Activated CD4-positive, CD25-positive, alpha-beta regulatory T cell (primary cell): ENCODE data around the gene POLN.
A peak's percentile ranks its signal among the peaks of the same experiment; 100 is the strongest.

Source experiments
- DNase-seq, 4 experiments: peaks; one replicate each; lab custom pipeline; 2025; lab: John Stamatoyannopoulos, UW

Gene POLN

DNA sequence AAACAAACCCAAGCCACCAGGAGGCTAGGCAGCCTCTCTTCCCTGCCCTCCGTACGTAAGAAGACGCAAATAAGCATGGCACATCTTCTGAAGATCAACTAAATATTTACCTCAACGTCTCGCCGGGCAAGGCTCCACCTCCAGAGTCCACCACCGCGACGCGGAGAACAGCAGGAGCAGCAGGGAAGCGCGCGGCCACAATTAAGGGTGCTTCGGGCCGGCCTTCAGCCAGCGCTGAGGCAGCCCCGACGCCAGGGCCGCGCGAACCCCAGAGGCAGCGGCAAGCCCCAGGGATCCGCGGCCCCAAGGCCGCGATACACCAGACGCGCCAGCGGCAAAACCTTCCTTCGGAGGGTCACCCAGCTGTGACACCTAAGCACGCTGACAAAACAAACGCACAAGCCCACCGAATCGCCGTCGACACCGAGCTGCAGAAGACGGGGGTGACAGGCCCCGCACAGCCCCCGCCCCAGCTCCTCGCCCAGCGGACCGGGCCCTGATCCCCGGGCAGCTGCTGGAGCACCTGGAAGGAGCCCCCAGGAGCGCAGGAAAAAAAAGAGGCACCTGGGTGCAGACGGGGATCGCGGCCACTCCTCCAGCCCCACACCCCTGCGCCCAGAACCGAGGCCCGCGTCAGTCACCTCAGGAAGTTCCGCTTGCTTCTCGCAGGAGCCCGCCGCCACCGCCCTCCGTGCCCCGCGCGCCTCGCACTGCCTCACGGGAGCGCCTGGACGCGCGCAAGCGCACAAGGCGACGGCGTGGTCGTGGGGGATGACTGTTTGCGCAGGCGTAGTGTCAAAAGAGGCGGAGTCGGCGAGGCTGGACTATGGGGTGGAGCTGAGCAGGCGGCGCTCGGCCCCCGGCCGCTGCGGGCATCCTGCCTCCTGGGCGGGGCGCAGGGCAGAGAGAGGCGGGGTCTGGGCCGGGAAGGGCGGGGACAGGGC lies at the start of gene POLN, which contains the start of gene HAUS3:
TSS of gene POLN (minus strand) at position 712 of the 944 bp plus-strand sequence. CDS start 12,890 bp downstream, outside the sequence.
TSS of gene HAUS3 (minus strand) at position 712 of the 944 bp plus-strand sequence. CDS start 1,175 bp downstream, outside the sequence.
- peak; percentile 98 to 99 (median 98) for DNase-seq

DNA sequence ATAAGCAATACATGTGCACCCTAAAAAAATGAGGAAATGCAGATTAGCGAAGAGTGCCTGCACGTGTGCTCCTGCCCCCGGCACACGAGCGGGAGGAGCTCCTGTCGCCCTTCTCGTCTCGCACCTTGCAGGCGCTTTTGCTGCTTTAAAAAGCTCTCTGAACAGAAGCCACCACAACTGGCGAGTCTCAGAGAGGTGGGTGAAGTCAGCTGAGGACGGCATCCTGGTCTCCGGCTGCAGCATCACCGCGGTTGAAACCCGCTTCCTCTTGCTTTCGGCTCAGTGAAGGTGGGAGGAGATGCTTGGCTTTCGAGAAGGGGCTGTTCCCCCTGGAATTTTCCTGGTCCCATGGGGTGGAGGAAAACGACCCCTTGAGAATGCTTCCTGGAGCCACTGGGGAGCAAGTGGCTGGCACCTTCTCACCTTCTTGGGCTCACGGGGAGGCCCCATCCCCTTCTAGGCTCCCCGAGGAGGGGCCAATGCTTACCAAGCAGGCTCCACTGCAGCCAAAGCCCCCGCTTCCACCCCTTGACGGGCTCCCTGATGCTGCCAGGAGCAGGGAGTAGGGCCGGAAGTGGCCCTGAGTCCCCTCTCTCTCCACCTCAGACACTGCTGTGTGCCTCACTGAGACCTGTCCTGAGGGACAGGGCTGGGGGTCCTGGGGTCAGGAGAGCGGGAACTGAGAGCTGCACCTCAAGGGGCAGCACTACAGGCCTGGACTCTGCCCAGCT lies 49.2 kb upstream of the POLN start:
- peak in 2 of 4 experiments; percentile 35 to 54 for DNase-seq

DNA sequence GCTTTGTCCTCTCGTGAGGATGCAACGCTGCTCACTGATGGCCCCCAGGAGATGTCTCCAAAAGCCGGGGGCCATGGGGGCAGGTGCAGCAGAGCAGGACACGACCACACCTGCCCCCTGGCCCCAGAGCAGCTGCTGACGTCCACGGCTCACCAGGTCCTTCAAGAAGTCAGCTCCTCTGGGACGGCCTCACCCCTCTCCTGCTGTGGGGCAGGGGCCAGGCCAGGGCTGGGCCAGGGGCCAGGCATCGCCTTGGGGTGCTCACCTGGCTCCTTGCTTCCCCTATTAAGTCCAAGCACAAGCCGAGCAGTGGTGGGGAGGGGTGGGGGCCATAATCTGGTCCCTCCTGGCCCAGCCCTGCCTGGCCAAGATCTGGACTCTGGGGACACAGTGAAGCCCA lies 48.6 kb upstream of the POLN start:
- no peak for DNase-seq

DNA sequence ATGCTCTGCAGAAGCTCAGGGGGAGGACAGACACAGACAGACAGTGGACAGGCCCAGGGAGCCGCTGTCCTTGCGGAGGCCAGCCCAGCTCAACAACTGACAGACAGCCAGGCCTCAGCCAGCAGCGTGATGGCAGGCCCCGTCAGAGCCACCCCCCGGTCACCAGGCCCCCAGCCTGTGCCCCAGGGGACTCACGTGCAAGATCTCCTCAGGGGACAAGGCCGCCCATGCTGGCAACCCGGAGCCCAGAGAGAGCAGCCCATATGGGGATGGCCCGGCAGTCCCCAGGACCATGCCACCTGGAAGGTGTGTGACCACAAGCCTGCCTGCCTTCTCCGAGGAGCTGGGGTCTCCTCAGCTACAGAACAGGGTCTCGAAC lies 48.0 kb upstream of the POLN start:
- no peak for DNase-seq

DNA sequence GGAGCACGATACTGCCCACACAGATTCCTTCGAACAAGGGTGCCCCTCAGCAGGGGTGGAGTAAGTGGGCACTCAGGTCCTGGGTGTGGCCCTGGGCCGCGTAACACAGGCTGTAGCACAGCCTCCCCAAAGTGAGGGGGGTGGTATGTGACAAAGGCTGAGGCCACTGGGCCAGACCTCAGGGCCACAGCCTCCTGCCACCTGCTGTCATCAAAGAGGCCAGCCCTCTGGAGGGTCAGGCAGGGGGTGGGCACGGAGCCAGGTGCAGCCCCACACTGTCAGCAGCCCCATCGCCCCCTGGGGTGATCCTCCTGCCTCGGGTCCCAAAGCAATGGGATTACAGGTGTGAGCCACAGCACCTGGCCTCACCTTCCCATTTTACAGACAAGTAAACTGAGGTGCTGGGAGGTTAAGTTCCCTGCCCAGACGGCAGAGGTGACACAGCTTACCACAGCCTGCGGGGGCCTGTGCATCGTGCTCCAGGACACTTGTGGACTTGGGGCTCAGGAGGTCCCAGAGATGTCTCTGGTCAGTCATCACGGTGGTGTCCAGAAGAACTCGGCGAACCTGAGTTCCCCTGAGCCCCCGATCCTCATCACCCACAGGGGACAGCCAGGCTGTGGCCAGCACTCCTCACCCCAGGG lies 47.5 kb upstream of the POLN start:
- DNase-seq: no peak

DNA sequence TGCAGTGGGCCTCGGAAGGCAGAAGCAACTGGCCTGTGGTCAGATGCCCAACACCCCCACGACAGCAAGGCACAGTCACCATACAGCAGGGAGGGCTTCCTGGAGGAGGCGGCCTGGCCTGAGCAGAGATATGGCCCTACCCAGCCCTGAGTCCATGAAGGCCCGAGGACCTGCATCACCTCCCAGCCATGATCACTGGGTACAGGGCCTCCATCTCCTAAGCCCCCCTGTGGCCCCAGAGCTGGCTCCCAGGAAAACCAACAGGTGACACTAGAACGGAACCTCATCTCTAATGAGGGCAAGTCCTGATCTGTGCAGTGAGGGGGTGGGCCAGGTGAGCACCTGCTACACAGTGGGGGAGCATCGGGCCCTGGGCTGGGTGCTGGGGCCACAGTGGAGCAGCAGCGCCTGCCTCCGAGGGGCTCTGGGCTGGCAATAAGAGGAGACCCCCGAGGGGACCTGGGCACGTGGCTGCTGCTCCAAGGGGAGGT lies 46.2 kb upstream of the POLN start:
- DNase-seq: no peak

DNA sequence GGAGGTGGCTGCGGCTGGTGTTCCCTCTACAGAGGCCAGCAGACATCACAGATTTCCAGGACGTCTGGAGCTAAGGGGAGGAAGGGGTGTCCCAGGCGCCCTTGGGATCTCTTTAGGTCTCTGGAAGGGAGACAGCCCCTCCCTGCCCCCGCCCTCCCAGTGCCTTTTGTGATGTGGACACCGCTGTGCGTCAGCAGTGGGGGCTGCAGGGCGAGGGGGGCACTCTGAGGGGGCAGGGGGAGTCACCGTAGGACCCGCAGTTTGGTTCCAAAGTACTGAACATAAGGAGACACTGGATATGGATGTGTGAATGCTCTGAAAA lies 45.6 kb upstream of the POLN start:
- DNase-seq: no peak

DNA sequence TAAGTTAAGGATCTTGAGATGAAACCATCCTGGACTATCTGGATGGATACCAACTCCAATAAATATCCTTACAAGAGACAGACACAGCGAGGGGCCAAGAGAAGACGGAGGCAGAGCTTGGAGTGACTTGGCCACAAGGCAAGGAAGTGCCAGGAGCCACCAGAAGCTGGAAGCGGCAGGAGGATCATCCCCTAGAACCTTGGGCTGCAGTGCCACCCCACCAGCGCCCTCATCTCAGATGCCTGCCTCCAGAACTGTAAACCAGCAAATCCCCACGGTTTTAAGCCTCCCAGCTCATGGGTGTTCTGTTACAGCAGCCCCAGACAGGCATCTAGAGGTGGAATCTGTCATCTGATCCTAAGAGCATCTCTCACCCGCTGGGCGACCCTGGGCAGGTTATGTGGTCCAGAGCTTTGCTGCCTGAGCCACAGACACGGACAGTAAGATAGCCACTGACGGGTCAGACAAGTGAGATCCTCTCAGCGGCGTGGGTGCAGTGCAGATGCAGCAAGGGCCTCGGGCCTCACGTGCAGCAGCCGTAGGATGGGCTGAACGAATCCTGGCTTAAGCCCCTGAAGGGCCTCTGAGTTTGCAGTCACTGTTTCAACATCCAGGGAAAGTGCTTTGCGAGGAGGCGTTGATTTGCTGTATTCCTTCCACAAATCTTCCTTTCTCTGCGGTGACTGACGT lies 45.1 kb upstream of the POLN start:
- DNase-seq: no peak

DNA sequence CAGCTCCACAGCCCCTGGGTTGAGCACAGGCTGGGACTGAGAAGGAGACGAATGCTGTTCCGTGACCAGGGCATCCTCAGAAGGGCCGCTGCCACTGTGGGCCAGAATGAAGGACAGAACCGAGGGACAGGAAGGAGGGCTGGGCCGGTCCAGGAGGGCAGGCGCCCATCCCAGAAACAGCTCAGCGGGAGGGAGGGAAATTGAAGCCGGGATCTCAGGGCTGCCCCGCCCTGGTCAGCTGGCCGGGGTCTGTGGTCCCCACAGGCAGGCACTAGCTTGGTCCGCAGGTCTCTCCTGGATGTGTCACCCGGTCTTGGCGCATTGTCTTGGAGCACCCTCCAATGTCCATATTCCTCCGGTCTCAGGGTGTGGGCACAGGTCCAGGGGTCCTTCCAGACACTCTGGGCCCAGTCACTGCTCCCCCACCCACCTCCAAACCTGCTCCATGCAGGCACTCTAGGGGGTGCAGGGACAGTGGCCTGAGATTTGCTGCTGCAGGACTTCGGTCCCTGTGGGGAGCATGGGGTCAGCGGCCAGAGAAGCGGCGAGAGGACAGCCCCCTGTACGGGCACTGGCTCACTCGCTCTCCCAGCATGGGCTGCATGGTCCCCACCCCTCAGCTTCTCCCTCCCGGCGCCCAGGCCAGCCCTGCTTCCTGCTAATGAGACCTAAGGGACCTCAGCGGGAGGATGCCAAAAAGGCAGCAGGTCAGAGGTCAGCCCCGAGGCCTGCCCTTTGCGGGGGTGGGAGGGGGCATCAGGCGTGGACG lies 43.9 kb upstream of the POLN start:
- DNase-seq: no peak

DNA sequence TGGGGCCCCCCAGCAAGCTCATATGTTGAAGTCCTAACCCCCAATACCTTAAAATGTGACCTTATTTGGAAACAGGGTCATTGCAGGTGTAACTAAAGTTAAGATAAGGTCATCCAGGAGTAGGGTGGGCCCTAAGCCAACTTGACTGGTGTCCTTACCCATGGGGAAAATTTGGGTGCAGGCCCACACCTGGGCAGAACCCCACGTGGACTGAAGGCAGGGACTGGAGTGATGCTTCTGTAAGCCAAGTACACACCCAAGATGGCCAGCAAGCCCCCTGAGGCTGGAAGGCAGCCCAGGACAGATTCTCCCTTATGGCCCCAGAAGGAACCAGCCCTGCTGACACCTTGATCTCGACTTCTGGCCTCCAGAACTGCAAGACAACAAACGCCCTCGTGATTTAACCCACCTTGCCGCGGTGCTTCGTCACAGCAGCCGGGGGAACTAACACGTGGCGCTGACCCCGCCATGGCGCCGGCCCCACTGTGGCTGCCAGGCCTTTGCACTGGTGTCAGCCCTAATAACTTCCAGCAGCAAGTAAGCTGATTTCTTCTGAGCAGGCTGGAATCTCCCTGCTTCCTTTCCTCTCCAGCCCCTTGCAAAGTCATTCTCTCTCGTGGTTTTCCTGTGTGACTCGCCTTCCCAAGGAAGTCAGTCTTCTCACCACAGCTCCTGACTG lies 43.2 kb upstream of the POLN start:
- no peak for DNase-seq

DNA sequence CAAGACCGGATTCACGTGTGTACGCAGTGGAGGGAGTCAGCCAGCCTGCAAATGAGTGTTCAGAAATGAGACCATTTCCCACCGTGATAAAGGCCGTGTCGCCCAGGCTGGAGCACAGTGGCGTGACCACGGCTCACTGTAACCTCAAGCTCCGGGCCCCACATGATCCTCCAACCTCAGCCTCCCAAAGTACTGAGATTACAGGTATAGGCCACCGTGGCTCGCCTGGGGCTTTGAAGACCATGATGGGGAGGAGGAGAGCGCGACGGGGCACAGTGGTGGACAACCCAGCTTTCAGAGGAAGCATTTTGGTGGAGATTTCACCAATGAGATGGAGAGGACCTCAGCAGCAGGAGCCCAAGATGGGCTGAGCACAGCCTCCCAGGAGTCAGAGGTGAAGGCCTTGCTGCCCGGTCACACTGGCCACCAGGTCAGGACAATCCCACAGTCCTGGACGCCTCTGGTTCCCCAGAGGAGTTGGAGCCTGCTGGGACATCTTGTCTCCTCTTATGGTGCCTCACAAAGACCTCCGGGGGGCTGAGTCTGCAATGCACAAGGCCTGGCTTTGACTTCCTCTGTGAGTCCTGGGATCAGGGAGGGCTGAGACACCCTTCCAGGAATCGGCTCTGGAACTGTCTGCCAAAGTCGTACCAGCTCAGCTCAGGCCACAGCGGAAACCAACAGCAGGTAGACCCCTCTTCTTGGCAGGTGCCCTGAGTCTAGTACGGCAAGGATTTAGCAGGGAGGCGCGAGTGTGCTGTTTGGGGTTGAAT lies 42.4 kb upstream of the POLN start:
- DNase-seq: no peak

DNA sequence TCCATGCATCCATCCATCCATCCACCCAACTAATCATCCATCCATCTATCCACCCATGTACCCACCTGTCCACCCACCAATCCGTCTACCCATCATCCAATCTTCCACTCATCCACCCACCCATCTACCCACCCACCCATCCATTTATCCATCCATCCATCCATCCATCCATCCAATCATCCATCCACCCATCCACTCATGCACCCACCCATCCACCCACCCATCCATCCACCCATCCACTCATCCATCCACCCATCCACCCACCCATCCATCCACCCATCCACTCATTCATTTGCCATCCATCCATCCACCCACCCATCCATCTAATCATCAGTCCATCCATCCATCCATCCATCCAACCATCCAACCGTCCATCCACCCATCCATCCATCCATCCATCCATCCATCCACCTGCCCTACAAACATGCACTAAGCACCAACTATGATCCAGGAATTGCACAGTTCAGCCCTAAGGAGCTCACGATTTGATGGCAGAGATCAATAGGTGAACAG lies 41.3 kb upstream of the POLN start:
- no peak for DNase-seq

DNA sequence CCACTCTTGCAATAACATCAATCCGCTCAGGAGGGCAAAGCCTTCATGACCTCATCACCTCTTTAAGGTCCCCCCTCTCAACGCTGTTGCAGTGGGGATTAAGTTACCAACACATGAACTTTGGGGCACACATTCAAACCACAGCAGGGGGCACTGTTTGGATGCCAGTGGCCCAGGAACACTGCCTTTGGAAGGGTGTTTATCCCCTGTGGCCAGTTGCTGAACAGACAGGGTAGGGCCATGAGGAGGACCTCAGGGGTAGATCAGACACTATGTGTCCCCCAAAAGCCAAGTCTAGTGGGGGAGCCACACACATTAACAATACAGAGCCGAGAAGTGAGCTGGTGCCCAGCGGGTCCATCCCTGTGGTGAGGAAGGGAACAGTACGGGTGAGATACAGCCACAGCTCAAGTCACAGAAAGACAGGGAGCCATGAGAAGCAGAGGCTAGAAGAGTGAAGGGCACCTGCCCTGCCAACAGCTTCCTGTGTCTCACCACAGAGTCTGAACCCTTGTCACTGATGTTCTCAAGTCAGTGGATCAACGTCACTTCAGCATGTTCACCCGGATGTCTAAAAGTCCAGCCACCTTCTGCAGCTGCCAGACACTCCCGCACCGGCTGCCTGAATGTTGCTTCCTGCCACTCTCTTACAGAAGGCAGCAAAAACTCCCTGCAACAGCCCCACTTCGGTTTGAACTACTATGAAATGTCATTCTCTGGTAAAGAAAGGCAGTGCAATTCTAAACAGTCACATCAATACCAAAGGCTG lies 39.8 kb upstream of the POLN start:
- DNase-seq: peak in 3 of 4 experiments; percentile 17 to 71 (median 69)

DNA sequence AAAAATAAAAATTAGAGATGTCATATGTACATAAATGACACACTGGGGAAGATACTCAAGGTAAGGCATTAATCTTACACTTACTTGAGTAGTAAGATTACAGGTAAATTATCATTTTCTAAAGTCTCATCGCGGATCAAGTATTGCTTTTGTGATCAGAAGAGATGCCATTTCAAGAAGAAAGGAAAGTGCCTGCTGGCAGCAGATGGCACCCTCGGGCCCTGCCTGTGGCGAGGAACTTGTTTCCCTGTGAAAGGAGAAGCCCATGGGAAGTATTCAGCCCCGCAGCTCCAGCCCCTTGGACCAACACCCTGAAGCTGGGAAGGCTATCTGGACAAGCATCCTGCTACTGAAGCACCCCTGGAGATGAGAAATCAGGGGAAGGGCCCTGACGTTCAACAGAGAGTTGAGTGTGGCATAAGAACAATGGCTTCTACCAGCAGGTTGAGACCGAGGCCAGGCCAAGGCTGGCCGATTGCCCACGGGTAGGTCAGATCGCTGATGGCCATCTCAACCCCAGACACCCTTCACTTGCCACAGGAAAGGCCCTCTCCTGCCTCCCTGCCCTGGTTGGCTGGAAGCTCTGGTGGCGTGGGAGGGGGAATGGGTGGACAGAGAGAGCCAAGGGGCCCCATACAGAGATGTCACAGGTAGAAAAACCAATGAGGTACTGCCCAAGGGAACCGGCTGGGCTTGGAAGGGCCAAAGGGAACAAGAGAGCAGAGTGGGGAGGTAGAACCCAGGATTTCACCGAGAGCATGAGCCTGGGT lies 38.8 kb upstream of the POLN start:
- no peak for DNase-seq

DNA sequence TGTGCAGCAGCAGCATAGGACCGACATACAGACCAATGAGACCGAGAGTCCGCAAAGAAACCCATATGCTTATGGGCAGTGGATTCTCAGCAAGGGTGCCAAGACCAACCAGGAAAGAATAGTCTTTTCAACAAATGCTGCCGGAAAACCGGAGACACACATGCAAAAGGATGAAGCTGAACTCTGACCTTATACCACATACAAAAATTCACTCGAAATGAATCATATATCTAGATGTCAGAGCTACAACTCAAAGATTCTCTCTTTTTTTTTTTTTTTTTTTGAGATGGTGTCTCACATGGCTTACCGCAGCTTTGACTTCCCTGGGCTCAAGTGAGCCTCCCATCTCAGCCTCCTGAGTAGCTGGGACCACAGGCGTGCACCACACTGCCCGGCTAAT lies 36.0 kb upstream of the POLN start:
- no peak for DNase-seq

DNA sequence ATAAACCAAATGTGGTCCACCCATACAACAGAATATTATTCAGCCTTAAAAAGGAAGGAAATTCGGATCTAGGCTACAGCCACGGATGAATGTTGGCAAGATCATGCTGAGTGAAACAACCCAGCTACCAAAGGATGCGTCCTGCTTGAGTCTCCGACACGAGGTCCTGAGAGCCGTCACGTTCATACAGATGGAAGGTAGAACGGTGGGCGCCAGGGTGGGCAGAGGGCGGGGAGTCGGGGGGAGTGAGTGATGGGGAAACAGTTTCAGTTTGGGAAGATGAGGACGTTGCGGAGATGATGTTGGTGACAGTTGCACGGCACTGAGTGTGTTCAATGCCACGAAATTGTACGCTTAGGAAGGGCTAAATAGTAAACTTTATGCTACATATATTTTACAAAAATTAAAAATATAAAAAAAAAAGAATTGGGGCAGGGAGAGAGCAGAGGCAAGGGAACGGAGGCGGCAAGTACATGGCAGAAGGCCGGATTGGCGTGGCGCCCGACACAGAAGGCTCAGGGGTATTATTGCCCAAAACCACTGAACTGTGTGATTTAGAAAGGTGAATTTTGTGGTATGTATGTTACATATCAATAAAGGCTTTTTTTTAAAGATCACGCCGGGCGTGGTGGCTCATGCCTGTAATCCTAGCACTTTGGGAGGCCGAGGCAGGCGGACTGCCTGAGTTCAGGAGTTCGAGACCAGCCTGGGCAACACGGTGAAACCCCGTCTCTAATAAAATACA lies 34.8 kb upstream of the POLN start:
- DNase-seq: no peak

DNA sequence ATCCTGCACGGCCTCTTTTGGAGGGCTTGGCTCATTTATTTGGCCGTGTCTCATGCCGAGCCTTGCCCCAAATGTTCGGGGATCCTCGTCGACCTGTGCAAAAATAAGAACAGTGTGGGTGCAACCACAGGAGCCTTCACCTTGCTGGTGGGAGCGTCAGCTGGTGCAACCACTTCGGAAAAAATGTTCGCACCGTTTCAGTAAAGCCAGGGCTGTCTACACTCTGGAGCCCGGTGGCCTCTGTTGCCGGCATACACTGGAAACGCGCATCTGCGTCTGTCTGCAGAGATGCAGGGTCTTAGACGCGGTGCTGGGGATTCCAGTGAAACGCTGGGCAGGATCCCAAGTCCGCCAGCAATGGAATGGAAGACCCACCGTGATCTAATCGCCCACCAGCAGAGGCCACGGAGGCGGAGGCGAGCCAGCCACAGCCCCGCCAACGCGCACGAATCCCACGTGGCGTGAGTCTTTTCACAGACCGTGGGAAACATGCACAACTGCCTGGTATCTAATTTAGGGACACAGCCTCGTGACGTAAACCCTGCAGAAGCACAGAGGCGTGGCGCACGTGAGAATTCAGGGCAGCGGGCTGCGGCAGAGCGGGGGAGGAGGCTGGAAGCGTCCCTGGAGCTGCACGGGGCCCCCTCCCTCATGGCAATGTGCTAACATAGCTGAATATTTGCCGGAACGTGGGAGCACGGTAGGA lies 33.8 kb upstream of the POLN start:
- no peak for DNase-seq
